Fibroblast of upper back skin (primary cell): Measurements from ENCODE around the gene ZNF846.
"Not testable (repeated sequence)": the region's sequence is repeated elsewhere in the genome, so short reads cannot be mapped to it uniquely, and the experiment has no call there.

Experiments
- DNase-seq: peaks from one replicate; pipeline ENCODE4 v3.0.0-alpha.2; 2013

Gene ZNF846

DNA sequence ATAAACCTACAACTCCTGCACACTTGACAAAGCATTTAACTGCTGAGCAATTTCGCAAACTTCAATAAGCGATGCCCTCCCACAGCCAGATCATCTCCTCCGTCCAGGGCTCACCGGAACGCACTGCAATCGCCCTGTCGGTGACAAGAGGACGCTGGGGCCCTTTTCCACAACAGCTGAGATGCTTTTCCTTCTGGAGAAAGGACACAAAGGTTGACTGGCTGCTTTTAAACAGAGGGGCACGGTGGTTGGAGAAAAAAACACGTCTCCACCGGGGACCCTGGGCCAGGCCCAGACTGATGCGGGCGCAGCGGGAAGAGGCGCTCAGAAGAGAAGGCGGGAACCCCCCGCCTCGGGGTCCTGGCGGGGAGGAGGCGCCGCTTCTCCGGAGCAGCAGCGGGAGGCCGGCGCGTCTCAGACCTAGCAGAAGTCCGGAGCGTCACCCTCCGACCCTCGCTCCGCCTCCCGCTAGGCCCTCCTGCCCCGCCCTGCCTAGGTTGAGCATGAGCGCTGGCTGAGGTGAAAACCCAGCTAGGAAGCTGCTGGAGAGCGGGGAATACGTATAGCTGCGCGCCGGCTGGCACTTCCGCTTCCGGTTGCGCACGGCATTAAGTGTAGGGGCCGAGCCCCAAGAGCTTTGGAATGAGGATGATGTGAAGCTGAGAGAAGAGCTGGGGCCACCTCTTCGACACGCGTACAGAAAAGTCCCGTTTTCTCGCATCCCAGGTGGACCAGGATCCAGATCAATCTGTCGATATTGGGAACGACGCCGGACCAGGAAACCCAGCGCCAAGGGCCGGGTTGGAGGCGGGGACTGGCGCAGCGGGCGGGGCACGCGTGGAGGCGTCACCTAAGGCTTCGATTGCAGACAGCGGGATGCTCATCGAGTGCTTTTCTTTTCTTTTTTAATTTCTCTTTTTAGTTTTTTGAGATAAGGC lies at the start of gene ZNF846:
TSS of gene ZNF846 (minus strand) at position 564 of the 938 bp plus-strand sequence. CDS start 3,788 bp downstream, outside the sequence.
- DNase-seq, result peak; percentile 95

DNA sequence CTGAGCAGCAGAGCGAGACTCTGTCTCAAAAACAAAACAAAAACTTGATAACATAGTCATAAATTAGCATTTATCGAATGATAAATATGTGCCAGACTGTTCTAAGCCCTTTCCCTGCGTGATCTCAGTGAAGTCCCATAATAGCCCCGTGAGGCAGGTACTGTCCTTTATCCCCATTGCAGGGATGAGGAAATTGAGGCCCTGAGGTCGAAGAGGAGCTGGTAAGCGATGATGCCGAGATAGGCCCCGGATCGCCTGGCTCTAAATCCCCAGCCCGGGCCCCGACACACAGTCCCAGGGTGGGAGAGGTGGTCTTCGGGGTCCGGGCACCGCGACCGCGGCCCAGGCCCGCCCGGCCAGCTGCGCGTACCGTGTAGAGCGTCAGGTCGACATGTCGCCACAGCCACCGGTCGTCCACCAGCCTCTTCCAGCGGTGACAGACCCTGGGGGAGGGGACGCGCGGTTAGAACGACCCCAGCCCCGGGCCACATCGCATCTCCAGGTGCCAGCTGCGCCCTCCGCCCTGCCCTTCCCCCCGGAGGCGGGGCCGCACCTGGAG lies 49.7 kb upstream of the ZNF846 start:
- no peak for DNase-seq

- no peak for DNase-seq
These were observed 42.6 kb upstream of the ZNF846 start for GRCh38 chr19:9811139-9811538.

DNA sequence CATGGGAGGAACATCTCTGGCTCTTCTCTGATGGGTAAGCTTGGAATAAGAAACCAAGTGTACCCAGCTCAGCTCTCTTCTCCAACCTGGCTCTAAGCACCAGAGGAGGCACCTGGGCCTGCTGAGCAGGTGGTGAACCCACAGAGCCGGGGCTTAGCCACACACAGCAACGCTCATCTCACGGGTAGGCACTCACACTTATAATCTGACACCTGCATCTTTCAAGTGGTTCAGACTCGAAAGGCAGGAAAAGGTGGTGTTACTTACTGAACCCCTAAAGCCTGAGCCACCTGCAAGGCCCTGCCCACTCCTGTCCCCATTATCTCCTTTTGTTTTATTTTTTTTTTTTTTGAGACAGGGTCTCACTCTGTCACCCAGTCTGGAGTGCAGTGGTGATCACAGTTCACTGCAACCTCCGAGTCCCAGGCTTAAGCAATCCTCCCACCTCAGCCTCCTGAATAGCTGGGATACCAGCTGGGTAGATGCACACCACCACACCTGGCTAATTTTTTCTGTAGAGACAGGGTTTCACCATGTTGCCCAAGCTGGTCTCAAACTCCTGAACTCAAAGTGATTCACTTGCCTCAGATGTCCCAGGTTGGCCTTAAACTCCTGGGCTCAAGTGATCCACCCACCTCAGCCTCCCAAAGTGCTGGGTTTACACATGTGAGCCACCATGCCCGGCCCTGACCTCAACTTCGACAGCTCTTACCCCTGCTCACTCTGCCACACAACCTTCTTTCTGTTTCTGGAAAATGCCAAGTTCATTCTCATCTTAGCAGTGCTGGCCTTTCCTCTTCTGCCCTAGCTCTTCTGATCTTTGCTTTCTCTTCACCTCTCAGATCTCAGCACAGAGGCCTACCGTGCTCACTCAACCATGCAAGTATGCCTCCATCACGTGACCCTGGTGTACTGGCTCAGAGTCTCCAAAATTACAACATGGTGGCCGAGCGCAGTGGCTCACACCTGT lies 40.6 kb upstream of the ZNF846 start:
- DNase-seq, result no peak

- DNase-seq, result no peak
These were observed 38.3 kb upstream of the ZNF846 start for GRCh38 chr19:9806803-9807202.

DNA sequence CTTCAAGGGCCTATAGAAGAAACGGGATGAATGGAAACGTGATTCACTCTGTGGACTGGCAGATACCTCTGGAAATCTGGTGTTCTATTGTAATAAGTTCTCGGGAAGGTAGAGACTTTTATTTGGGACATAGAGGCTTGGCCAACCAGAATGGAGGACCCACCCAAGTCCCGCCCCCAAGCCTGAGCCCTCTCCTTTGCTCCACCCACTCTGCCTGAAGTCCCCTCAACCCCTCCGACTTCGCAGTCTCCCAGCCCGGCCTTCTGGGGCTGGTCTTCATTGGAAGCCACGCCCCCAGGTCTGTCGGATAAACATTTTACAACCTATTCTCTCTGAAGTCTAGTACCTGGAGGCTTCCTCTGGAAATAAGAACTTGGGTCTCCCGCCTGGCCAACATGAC lies 33.4 kb upstream of the ZNF846 start:
- DNase-seq, result no peak

DNA sequence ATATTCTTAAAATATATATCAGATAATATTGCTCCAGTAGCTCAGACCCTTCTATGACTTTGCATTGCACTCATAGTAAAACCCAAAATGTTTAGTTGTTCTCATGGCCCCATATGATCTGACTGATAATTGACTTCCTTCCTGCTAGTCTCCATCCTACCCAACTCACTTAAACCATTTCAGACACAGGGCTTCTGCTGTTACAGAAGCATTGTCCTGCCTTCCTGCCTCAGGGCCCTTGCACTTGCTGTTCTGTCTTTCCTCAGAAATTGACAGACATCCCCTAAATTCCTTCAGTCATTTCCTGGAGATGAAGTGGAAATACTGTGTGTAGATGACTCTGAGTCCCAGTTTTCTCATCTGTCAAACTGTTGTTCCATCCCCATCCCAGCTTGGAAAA lies 30.6 kb upstream of the ZNF846 start:
- no peak for DNase-seq

DNA sequence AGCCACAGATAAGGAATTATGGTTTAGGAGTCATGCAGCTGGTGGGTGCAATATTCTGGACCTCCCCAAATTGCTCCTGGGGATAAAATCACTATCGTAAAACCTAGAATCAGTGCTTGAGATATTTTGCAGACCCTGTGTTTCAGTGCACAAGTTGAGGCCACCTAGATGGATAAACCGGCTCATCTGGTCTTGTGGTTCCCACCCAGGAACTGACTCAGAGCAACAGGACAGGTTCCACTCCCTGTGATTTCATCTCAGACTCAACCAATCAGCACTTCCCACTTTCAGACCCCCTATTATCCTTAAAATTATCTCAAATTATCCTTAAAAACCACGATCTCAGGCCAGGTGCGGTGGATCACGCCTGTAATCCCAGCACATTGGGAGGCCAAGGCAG lies 29.3 kb upstream of the ZNF846 start:
- DNase-seq, result no peak

- peak; percentile 88 for DNase-seq
These were observed 27.7 kb upstream of the ZNF846 start for GRCh38 chr19:9796113-9796773.

DNA sequence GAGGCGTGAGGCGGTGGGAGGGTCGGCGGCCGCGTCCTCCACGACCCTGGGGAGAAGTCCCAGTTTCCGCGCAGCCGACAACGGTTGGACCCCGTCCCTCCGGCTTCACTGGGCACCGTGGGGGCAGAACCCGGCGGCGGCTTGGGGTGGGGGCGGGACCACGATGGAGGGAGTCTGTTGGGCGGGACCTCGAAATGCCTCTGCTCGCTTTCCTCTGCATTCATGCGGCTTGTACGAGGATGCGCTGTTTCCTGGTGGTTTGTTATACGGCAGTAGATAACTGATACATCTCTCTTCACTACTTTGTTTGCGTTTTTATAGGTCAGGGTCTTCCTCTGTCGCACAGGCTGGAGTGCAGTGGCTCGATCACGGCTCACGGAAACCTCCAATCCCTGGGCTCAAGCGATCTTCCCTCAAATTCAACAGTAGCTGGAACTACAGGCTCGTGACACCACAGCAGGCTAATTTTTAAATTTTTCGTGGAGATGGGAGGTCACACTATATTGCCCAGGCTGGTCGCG lies 24.6 kb upstream of the ZNF846 start:
- peak; percentile 36 for DNase-seq

DNA sequence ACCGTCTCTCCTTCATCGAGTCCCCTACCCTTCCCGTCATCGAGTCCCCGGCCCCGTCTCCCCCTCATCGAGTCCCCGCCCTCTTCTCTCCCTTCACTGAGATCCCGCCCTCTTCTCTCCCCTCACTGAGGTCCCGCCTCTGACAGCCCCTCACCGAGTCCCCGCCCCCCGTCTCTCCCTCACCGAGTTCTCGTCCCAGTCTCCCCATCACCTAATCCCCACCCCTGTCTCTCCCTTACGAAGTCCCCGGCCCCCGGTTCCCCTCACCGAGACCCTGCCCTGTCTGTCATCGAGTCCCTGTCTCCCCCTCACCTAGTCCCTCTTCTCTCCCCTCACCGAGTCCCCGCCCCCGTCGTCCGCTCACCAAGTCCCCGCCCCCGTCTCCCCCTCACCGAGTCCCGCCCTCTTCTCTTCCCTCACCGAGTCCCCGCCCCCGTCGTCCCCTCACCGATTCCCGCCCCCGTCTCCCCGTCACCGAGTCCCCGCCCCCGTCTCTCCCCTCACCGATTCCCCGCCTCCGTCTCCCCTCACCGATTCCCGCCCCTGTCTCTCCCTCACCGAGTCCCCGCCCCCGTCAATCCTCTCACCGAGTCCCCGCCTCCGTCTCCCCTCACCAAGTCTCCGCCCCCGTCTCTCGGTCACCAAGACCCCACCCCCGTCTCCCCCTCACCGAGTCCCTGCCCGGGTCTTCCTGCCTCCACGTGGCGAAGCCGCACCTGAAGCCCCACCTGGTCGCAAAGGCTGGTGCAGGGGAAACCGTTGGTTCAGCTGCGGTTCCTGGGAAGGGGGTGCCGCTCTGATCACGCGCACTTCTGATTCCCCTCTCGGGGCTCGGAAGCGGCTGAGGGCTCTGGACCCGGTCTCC lies 23.9 kb upstream of the ZNF846 start:
- DNase-seq, result peak; percentile 92

- DNase-seq, result peak; percentile 96
These were observed 23.1 kb upstream of the ZNF846 start for GRCh38 chr19:9791552-9792205.

DNA sequence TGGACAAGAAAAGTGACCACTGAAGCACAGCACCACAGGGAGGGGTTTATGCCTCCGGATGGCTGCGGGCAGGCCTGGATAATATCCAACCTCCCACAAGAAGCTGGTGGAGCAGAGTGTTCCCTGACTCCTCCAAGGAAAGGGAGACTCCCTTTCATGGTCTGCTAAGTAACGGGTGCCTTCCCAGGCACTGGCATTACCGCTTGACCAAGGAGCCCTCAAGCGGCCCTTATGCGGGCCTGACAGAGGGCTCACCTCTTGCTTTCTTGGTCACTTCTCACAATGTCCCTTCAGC lies 22.5 kb upstream of the ZNF846 start:
- DNase-seq, result not testable (repeated sequence)

GRCh38 chr19:9789579-9789978 lies 21.0 kb upstream of the ZNF846 start:
- not testable (repeated sequence) for DNase-seq

DNA sequence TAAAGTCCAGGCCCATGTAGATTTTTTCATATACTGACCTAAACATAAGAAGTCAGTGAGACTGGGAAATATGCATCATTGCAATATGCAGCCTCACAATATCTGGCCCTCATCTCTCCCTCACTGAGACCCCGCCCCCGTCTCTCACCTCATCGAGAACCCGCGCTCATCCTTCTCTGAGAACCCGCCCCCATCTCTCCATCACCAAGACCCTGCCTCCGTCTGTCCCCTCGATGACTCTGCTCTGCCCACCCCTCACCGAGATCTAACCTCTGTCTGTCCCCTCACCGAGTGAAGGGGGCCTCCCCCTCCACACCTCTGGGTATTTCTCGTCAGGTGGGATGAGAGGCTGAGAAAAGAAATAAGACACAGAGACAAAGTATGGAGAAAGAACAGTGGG lies 20.5 kb upstream of the ZNF846 start:
- no peak for DNase-seq

DNA sequence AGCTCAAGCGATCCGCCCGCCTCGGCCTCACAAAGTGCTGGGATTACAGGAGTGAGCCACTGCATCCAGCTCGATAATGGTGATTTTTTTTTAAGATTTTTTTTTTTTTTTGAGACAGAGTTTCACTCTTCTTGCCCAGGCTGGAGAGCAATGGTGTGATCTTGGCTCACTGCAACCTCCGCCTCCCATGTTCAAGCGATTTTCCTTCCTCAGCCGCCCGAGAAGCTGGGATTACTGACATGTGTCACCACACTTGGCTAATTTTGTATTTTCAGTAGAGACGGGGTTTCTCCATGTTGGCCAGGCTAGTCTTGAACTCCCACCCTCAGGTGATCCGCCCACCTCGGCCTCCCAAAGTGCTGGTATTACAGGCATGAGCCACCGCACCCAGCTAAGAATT lies 20.1 kb upstream of the ZNF846 start:
- not testable (repeated sequence) for DNase-seq

GRCh38 chr19:9786819-9787218 lies 18.3 kb upstream of the ZNF846 start:
- DNase-seq, result no peak

DNA sequence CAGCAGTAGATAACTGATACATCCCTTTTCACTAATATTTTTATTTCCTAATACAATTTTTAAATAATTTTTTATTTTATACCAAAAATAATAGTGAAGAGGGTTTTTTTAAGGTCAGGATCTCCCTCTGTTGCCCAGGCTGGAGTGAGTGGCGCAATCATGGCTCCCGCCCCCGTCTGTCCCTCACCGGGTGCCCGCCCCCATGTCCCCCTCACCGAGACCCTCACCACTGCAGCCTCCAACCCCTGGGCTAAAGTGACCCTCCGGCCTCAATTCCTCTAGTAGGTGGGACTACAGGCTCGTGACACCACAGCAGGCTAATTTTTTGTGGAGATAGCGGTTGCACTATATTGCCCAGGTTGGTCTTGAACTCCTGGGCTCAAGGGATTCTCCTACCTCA lies 17.8 kb upstream of the ZNF846 start:
- no peak for DNase-seq

DNA sequence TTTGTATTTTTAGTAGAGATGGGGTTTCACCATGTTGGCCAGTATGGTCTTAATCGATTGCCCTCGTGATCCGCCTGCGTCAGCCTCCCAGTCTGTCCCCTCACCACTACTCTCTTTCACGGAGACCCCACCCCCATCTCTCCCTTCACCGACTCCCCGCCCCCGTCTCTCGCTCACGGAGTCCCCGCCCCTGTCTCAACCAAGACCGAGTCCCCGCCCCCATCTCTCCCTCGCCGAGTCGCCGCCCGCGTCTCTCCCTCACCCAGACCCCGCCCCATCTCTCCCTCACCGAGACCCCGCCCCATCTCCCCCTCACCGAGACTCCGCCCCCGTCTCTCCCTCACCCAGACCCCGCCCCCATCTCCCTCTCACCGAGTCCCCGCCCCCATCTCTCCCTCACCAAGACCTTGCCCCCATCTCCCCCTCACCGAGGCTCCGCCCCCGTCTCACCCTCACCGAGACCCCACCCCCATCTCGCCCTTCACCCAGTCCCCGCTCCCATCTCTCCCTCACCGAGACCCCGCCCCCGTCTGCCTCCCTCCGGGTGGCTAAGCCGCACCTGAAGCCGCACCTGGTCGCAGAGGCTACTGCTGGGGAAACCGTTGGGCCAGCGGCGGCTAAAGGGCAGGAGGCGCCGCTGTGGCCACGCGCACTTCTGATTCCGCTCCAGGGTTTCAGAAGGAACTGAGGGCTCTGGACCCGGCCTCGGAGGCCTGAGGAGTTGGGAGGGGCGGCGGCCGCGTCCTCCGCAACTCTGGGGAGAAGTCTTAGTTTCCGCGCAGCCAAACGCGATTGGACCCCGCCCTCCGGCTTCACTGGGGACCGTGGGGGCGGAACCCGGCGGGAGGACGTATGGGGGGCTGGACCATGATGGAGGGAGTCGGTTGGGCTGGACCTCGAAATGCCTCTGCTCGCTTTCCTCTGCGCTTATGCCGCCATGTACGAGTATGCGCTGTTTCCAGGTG lies 17.1 kb upstream of the ZNF846 start:
- DNase-seq, result peak; percentile 94

DNA sequence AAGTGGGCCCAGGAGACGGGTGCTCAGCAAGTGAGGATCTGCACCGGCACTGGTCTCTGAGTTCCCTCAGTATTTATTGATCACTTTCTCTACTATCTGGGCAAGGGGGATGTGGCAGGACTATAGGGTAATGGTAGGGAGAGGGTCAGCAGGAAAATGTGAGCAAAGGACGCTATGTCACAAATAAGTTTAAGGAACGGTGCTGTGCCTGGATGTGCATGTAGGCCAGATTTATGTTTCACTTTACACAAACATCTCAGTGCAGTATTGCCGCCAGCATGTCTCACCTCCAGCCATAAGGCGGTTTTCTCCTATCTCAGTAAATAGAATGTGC lies 15.6 kb upstream of the ZNF846 start:
- DNase-seq, result not testable (repeated sequence)
